Raji (cell line): ENCODE measurements around the gene KREMEN1.

Experiments used
- POLR2A ChIP-seq: IDR thresholded peaks from 2 replicates; pipeline ENCODE4 v1.6.1; 2011; ENCODE audit warnings: low read depth, low read length, control low read depth; ENCODE audit not compliant: insufficient read depth

Gene KREMEN1

GRCh38 chr22:29065468-29066190 lies 7.2 kb upstream of the KREMEN1 start:
- TF ChIP-seq POLR2A, result no peak

GRCh38 chr22:29069463-29069862 lies 3.4 kb upstream of the KREMEN1 start:
- no peak for TF ChIP-seq POLR2A

GRCh38 chr22:29070490-29070889 lies 2.3 kb upstream of the KREMEN1 start:
- TF ChIP-seq POLR2A, result no peak

- no peak for TF ChIP-seq POLR2A
Observed at GRCh38 chr22:29071261-29072045, 1.4 kb upstream of the KREMEN1 start.

GRCh38 chr22:29072193-29072978 lies 449 bp upstream of the KREMEN1 start:
- TF ChIP-seq POLR2A, result no peak

GRCh38 chr22:29073618-29074275 lies 912 bp downstream of the KREMEN1 start:
- TF ChIP-seq POLR2A, result no peak

GRCh38 chr22:29074276-29074772 lies 1.5 kb downstream of the KREMEN1 start:
- no peak for TF ChIP-seq POLR2A

- TF ChIP-seq POLR2A, result no peak
Observed at GRCh38 chr22:29078036-29078868, 5.4 kb downstream of the KREMEN1 start.

GRCh38 chr22:29078869-29079207 lies 6.0 kb downstream of the KREMEN1 start:
- TF ChIP-seq POLR2A, result no peak

- TF ChIP-seq POLR2A, result no peak
Observed at GRCh38 chr22:29079218-29079901, 6.5 kb downstream of the KREMEN1 start.

- TF ChIP-seq POLR2A, result no peak
Observed at GRCh38 chr22:29080106-29080975, 7.5 kb downstream of the KREMEN1 start.

- no peak for TF ChIP-seq POLR2A
Observed at GRCh38 chr22:29081517-29082236, 8.8 kb downstream of the KREMEN1 start.

GRCh38 chr22:29082826-29083545 lies 10.2 kb downstream of the KREMEN1 start:
- no peak for TF ChIP-seq POLR2A
